GM12878 (cell line): ENCODE measurements around the gene P3H3.

Experiments used
- CEBPB ChIP-seq, 2 experiments: fragments of 150-350 bp in 1 of 2; IDR thresholded peaks; 2 replicates each; pipeline ENCODE4 v1.6.1; 2012 to 2014; ENCODE audit warnings: low read depth in 2 of 2, low read length in 2 of 2, borderline replicate concordance in 1 of 2, inconsistent platforms in 1 of 2
- EP300 ChIP-seq, 2 experiments: fragments of 150-350 bp in 1 of 2; IDR thresholded peaks; 2 replicates each; pipeline ENCODE4 v1.6.1; 2011 to 2012; ENCODE audit warnings: low read depth in 2 of 2, low read length in 2 of 2, borderline replicate concordance in 1 of 2, improper control_type of control experiment in 1 of 2, inconsistent platforms in 1 of 2; ENCODE audit not compliant: control insufficient read depth in 1 of 2
- FOS ChIP-seq: IDR thresholded peaks from 3 replicates; pipeline ENCODE4 v1.6.1; 2011; ENCODE audit warnings: borderline replicate concordance; ENCODE audit not compliant: insufficient read length; ENCODE audit errors: extremely low read depth
- GABPA ChIP-seq: IDR thresholded peaks from 2 replicates; pipeline ENCODE4 v1.6.1; 2014; ENCODE audit warnings: antibody characterized with exemption, low read depth, mild to moderate bottlenecking, inconsistent platforms
- NR2F1 ChIP-seq: fragments of 450-650 bp; conservative IDR thresholded peaks from 2 replicates; pipeline ENCODE4 v1.6.1; 2017; ENCODE audit warnings: mild to moderate bottlenecking
- NRF1 ChIP-seq: conservative IDR thresholded peaks from 2 replicates; pipeline ENCODE4 v1.6.1; 2011; ENCODE audit warnings: mild to moderate bottlenecking, low read depth, low read length, improper control_type of control experiment
- POLR2A ChIP-seq: IDR thresholded peaks from 2 replicates; pipeline ENCODE4 v1.6.1; 2011; ENCODE audit warnings: low read depth, mild to moderate bottlenecking, low read length
- POLR2AphosphoS5 ChIP-seq: IDR thresholded peaks from 2 replicates; pipeline ENCODE4 v1.6.1; 2011; ENCODE audit warnings: mild to moderate bottlenecking, low read length, inconsistent platforms
- SIX5 ChIP-seq: IDR thresholded peaks from 2 replicates; pipeline ENCODE4 v1.6.1; 2011; ENCODE audit warnings: mild to moderate bottlenecking, low read depth, low read length, moderate library complexity; ENCODE audit not compliant: severe bottlenecking
- TCF7 ChIP-seq: IDR thresholded peaks from 2 replicates; pipeline ENCODE4 v1.6.1; 2014; ENCODE audit warnings: antibody characterized with exemption, borderline replicate concordance
- TF ChIP-seq, protein P1 (sequence below), 3 experiments: IDR thresholded peaks in 2 of 3; conservative IDR thresholded peaks in 1 of 3; 2 replicates each; pipeline ENCODE4 v1.5.1; 2011; ENCODE audit warnings: low read depth in 3 of 3, low read length in 3 of 3, mild to moderate bottlenecking in 3 of 3, control low read depth in 2 of 3, moderate library complexity in 2 of 3, inconsistent platforms in 1 of 3, mixed read lengths in 1 of 3; ENCODE audit not compliant: control insufficient read depth in 2 of 3, insufficient read depth in 1 of 3; ENCODE audit errors: extremely low read depth in 1 of 3
- TF ChIP-seq, protein P2 (sequence below): IDR thresholded peaks from 2 replicates; pipeline ENCODE4 v1.6.1; 2012; ENCODE audit warnings: low read depth, low read length, improper control_type of control experiment

DNA sequence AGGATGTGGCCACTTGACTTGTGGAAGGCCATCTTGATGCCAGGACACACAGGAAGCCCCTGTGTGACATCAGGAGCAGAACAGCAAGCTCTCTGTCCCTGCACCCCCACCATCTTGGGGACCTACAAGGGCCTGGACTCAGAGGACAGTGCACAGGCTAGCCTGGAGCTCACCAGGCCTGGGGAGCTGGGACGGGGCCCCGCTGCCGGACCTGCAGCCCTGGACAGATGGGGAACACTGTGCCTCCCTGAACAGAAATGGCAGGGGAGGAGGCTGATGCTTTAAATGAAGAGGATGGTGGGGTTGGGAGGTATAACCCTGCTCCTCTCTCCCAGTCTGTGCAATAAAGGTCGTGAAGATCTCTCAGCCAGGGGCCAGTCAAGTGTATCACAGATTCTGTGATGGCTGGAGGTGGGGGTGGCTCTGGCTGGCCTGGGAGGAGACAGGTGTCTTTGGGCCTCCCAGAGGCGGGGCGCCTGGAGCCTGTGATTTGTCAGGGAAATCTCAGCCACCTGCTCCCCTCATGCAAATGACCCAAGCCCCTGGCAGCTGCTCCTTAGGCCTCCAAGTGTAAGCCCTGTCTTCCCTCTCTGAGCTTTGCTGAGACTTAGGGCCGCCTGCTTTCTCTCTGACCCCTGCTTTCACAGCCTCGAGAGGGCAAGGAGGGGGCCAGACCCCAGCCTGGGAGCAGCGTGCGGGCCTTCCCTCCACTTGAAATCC is 11.4 kb downstream of the P3H3 start:
- TF ChIP-seq, protein P1, sequence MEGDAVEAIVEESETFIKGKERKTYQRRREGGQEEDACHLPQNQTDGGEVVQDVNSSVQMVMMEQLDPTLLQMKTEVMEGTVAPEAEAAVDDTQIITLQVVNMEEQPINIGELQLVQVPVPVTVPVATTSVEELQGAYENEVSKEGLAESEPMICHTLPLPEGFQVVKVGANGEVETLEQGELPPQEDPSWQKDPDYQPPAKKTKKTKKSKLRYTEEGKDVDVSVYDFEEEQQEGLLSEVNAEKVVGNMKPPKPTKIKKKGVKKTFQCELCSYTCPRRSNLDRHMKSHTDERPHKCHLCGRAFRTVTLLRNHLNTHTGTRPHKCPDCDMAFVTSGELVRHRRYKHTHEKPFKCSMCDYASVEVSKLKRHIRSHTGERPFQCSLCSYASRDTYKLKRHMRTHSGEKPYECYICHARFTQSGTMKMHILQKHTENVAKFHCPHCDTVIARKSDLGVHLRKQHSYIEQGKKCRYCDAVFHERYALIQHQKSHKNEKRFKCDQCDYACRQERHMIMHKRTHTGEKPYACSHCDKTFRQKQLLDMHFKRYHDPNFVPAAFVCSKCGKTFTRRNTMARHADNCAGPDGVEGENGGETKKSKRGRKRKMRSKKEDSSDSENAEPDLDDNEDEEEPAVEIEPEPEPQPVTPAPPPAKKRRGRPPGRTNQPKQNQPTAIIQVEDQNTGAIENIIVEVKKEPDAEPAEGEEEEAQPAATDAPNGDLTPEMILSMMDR (IDR thresholded peaks at IDR 0.05 in 2 of 3, conservative IDR thresholded peaks at IDR 0.05 in 1 of 3; ENCODE audit: control insufficient read depth in 2 of 3, extremely low read depth in 1 of 3, insufficient read depth in 1 of 3, low read depth in 3 of 3, low read length in 3 of 3): no peak
- TF ChIP-seq EP300 (IDR thresholded peaks at IDR 0.05; ENCODE audit: borderline replicate concordance in 1 of 2, control insufficient read depth in 1 of 2, low read depth in 2 of 2, low read length in 2 of 2) (no peak), NR2F1 (no peak), CEBPB (IDR thresholded peaks at IDR 0.05; ENCODE audit: borderline replicate concordance in 1 of 2, low read depth in 2 of 2, low read length in 2 of 2) (no peak), GABPA (no peak), POLR2AphosphoS5 (no peak), FOS (no peak), POLR2A (no peak), TCF7 (no peak), SIX5 (no peak), NRF1 (no peak)
- TF ChIP-seq, protein P2, sequence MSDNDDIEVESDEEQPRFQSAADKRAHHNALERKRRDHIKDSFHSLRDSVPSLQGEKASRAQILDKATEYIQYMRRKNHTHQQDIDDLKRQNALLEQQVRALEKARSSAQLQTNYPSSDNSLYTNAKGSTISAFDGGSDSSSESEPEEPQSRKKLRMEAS: no peak
